Activated effector memory CD4-positive, alpha-beta T cell treated with Interleukin-2 at 50 U/mL for 16 hours (primary cell): ENCODE measurements around the gene MFRP.
A peak's percentile ranks its signal among the peaks of the same experiment; 100 is the strongest.

ENCODE experiments used
- DNase-seq: peaks from one replicate; pipeline ENCODE4 v3.0.0-alpha.2; 2020

The MFRP gene

DNA sequence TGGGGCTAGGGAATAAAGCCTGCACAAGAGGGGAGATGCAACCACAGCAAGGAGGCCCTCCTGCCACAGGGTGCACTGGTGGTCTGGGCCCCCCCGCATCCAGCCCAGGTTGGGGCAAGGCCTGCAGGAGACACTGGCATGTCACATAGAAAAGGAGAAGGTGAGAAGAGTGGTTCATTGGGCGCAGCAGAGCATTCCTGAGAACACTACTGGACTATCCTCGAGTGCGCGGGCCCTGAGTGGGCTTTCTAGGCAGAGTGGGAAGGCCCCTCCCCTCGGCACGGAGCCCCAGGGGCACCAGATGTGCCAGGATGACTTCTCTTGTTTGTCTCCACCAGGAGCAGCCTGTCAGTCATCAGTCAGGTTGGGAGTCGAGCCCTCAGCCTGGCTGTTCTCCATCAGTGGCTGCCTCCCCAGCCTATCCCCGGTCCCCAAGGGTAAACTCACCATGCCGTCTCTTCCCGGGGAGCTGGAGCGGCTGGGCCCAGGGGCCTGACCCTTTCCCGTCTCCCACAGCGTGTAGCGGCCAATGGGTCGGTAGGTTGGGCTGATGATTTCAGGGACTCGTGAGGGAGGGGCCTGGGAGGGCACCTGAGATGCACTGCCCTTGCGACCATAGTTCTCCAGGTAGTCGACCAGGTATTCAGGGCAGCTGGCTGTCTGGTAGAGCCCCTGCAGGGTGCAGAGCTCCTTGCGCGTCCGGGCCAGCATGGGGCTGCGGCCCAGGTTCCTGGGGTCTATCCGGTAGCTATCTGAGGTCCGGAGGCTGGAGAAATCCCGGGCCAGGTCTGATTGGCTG is 26.0 kb upstream of the MFRP start:
- no peak for DNase-seq

DNA sequence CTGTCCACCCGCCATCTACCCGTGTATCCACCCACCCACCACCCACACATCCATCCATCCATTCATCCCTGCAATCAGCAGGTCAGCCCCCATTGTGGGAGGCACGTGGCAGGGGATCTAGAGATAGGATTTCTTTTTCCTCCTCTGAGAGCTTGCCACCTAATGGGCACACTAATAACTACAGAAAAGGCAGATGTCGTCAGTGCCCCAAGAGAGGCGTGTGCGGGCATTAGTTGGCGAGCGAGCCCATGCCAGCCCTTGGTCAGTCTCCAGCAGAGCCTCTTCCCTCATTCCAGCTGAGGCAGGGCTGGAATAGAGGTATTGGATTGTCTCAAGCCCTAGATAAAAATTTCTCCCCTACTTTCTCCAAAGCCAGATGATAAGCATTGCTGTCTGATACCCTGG is 25.3 kb upstream of the MFRP start:
- DNase-seq: no peak

DNA sequence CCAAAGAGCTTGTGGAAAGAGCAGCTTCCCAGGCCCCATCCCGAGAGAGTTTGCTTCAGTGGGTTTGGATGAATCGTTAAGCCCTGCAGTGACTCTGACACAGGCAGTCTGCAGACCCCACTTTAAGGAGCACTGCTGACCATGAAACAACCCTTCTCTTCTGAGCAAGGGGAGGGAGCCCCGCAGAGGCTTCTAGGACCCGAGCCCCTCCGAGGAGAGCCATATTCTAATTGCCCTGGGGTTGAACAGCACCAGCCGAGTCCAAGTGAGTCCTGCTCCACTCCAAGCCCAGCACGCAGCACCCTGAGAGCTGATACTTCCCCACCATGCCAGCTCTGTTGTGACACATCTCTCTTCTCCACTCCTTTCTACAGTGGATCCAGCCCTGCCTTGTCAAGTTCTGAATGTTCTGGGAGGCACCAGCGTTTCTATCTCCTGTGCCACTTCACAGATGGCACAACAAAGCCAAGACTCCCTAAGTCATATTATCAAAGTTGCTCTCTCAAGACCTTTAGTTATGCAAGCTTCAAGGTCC is 24.6 kb upstream of the MFRP start:
- no peak for DNase-seq

DNA sequence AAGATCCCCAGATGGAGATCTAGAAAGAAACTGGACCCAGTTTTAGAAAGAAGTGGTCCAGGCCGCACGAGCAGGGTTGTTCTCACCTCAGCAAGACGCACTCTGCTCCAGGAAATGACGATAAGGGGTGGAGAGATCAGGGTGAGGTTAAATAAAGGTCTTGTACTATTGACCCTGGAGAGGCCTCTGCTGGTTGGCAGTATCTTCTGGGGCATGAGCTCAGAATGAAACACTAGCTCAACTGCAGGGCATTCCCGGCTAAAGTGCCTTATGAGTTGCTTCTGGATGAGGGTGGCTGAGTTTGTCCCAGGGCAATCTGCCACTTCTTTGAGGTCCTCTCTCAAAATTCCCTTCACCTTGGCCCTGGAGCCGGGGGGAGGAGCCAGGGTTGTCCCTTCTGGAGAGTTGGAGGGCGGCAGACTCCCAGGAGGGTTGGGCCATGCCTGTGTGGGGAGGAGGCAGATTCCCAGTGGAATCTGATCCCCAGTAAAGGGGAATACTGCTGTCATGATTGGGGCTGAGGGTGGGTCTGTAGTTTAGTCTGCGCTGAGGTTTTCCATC is 24.1 kb upstream of the MFRP start:
- no peak for DNase-seq

DNA sequence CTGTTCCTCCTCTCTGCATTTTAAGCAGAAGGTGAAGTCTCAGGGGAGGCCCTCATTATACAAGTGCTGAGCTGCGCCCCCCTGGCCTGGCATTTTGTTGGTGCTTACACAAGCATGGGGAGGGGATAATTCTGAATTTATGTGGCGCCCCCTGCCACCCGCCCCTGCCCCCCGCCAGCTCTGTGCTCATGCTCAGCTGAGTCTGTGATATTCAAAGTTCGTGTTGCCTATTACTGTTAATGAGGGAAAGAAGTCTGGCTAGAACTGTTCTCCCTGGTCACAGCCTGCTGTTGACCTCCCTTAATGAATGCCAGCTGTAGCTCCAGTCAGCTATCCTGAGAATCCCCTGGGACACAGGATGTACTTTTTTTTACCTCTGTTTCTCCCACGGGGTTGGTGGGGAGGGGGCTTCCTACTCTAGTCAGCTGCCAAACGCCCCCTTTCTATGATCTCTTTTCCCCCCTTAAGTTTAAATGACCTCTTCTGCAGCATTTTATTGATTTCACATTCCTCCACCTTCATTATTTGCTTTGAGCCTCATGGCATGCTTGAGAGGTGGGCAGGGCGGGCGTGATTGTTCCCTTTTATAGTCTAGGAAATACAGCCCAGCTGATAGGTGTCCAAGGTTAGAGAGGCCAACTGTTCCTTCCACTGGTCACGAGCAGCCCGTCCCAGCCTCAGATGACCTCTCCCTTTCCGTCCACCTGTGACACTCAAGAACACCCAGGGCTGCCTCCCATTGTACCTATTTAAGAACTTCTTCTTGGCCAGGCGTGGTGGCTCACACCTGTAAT is 22.8 kb upstream of the MFRP start:
- DNase-seq: no peak

DNA sequence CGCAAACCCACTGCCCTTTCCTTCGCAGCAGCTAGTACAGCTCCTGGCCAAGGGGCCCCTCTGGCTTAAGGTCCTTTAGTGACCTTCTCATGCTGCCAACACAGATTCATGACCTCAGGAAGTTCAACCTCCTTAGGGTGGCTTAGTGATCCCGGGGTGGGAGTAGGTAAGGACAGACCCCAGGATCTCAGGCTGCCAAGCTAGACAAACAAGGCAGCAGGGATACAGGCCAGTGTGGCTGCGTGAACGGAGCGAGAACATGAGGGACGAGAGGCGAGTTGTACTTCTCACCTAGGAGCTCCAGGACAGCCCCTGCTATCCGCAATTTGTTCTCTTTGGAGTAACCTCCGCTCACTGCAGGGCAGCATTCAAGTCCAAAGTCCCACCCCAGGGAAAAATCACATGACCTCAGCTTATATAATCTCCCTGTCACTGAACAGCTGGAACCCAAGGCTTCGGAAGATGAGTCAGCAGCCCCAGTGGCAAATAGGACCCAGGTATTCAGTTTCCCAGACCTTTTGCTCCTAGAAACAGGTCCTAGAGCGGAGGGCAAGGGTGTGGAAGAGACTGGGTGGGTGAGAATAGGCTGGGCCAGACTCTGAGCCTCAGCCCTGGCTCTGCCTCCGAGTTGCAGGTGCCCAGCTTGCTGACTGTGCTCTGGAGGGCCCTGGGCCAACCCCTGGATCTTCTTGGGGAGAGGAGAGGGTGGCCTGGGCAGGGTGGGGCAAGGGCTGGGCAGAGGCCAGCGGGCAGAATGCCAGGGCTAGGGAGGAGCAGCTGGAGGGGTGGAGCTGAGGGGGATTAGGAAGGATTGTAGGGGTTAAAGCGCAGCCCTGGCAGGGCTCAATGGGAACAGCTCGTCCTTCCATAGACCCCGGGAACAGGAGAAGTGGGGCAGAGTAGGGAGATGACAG is 21.9 kb upstream of the MFRP start:
- DNase-seq: no peak

DNA sequence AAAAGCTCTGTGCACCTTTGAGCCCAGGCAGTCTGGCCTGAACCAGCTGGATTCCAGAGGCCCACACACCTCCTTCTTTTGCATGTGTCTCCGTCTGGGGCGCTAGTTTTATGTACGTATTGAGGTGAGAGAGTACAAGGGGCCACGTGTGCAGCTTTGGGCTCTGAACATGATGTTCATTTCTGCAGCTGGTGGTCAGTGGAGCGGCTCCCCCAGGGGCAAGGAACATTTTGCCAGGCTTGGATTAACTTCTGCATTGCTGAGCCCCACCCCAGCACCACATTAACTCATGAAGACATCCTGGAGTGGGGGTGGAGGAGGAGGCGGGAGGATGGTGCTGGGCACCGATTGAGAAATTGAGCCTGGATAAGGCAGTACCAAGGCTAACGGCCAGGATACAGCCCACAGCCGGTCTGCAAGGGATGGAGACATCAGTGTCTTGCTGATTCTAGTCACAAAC is 21.2 kb upstream of the MFRP start:
- no peak for DNase-seq

DNA sequence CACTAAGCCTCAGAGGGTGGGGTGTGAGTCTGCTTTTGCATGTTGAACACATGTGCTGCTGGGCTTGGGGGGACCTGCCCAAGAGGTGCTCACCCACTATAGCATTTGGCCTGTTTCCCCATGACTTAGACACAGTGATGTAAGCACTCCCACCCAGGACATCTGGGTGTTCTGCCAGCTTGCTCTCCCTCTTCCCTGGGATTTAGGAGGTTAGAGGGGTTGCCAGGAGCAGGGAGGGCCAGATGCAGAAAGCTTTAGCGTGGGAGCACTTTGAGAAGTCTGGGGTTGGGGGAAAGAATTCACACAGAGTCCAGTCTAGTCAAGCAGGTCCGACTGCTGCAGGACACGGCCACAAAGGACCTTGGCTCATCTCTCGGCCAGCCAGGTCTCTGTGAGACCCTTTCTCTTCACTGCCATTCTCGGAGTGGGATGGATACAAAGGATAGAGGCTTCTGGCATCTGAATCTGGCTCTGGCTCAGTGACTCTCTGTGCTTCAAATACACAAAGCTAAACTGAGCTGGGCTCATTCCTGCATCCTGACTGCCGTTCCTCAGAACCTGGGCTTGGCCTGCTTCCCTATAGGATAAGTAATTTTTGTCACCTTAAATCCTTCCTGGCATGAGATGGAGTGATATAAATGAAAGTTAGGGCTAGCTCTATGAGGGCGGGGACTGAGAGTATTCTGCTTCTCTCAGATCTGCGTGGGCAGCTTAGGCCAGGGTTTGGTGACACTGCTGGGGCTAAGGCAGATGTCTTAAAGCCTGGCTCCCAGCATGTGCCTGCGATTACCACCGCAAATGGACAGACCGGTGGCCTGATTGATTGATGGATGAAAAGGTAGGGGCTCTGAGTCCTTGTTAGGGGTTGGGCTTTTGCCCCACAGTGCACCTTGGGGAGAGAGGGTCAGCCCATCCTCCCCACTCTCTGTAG is 20.4 kb upstream of the MFRP start:
- DNase-seq: no peak

DNA sequence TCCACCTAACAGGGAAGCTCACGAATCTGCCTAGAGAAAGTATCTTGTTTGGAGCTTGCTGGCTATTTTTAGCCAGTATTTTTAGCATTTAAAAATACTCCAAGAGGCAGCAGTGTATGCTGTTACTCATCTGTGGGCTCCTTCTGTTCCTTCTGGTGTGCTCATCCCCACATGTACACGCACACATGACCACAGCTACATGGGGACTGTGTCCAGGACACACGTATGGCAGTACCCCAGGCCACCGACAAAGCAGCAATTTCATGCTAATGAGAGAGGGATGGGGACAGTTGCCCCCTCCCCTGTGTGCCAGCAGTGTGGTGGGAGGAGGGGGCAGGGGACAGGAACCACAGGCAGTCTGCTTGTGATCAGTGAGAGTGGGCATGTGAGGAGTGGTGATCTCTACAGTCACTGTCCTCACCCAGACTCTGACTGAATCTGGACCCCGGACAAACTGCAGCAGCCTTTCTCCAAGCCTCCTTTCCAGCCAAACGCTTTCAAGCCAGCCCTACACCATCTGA is 18.6 kb upstream of the MFRP start:
- no peak for DNase-seq

DNA sequence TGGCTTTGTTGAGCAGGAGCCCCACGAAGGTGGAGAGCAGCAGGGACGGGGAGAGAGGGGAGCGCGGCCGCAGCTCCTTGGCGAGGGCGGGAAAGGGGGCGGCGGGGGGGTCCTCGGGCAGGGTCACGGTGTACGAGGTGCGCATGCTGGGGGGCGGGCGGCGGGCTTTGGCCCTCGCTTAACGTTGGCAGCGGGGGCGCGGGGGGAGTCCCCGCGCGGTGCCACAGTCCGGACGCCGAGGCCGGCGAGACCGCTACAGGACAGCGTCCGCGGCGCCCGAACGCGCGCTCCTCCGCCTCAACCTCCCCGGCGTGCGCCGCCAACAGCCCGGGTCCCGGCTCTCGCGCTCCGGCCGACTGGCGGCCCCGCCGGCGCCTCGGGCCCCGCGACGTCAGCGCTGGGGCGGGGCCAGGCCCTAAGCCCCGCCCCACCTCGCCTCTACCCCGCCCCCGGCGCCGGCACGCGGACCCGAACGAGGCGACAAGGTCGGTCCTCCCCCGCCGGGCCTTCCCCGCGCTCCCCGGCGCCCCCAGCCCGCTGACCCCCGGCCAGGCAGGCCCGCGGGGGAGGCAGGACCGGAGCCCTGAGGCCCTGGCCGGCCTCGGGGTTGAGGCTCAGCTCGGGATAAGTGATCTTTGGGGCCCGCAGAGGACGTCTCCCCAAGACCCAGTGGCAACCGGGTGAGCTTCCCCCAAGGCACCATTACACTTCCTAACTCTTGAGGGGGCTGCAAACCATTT is 17.5 kb upstream of the MFRP start:
- peak; percentile 38 for DNase-seq

DNA sequence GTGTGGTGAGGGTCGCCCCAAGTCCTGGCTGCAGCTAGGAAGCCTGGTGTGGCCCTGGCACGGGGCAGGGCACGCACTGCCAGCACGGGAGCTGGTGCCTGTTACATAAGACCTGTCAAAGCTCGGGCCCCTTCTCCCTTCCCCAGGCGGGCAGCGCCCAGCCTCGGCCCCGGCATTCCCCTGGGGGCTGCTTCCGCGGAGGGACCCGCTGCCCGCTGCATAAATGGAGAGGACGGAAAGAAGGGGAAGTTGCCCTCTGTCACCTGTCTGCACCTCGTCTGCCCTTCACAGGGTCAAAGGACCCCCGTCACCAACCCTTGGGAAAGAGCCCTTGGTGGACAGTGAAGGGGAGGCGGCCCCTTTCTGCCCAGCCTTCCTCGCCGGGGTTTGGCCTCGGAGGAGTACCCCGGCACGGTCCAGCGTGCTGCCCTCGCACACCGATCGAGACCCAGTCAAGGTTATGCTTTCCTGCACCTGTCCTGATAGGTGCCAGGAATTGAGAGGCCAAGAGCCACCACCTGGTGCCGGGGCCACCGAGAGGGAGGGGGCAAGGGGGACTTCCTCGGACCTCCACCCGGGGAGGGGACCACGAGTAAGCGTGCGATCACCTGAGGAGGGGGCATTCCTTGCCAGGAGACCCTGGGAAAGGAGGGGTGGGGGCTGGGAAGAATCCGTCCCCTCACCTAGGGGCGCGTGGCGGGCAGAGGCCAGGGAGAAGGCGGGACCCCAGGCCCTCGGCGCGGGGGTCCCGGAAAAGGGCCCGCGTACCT is 16.8 kb upstream of the MFRP start:
- no peak for DNase-seq

DNA sequence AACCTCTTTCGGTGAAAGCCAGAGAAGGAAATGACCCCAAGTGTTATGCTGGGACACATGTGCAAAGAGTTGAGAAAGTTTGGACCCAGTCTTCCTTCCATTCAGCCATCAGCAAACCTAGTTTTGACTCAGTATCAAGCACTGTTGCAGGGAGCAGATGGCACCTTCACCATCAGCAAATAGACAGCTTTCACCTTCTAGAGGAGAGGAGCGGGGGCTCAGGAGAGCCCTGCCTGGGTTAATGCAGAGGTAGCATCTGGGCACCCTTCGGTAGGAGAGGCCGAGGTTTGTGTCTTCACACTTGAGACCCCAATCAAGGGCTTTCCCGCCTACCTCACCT is 16.2 kb upstream of the MFRP start:
- no peak for DNase-seq

DNA sequence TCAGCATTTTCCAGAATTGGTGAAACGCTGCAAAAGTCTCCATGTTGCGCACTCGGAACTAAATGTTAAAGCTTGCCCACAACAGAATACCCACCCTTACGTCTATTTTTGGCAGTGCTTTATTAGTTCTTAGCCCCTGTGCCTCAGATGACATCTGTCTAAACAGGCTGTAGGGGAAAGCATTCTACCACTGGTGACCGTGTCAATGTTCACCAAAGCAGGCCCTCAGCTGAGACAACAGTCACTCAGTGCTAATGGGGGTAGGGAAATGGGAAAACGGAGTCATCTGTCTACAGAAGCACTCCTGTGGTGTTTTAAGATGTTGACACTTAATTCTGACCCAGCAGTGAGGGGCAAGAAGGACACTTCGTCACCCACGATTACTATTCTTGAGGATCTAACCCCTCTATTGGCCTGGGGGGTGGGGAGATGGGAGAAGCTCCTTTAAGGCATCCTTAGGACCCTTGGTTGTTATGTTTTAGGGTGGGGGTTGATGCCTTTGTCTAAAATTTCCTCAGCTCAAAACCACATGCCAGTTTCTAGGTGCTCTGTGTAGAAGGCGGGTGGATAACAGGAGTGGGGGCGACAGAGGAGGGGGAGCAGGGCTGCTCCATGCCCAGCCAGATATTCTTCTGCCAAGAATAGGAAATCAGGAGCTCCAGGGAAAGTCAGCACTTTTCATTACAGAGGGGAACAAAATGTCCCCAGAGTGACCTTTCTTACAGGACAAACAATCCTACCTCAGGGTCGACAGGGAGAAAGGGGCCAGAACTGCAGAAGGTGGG is 15.6 kb upstream of the MFRP start:
- DNase-seq: no peak

DNA sequence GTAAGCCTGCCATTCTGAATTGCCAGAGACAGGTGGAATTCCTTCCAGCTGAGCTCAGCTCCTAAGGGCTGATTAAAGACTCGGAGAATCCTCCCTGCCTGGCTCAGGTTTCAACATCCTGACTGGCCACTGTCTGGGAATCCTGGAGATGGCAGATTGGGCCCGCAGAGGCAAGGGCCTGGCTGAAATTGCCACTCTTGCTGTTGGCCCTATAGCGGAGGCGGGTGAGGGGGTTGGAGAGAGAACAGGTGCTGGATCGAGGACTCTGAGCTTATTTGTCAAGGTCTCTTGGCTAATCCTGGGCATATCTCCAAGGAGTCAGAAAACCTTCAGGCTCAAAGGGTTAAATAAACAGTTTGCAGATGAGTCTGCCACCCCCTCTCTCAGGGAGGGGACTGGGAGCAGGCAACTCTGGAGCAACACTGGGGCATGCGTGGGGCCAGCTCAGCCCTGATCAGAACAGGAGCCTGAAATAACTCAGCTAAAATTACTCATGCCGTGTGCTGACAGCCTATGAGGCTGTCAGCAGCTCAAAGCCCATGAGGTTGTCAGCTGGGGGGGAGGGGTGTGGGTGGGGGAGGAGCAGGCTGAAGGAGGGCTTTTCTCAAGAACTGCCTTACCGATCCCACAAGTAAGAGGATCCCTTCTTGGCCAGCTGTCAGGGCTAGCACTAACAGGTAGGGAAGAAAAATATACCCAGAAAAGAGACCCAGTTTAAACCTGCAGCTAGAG is 14.7 kb upstream of the MFRP start:
- DNase-seq: no peak

DNA sequence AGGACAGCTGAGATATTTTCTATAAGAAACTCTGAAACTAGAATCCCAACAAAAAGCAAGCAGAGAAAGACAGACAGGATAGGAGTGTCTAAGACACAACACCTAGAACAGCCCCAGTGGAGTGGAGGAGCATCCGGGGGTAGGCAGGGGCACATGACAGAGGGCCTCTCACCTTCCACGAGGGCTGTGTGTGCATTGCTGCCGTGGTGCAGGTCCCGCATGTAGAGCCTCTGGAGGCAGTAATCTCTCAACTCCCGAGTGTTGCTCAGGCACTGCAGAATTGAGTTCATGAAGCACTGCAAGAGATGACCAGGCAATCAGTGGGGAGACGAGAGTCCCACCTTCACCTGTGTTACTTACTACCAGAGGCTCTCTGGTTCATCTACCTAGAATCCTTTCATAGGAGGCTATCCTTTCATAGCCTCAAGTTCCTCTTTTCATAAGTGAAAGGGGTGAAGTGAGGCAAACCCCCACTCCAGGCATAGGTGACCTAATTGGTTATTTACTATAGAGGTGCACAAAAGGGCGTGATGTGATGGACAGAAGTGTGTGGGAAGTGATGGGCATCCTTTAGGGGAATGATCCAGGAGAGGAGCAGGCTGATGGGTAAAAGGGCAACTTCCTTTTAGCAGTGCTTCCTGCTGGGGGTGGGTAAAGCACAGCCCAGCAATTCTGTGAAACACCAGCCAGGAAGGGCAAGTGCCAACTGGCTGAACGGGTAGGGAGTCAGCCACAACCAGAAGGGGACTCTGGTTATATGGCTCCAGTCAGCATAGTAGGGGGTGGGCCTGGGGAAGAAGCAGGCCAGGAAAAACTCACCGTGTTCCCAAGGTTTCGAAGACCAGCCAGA is 13.1 kb upstream of the MFRP start:
- DNase-seq: no peak

DNA sequence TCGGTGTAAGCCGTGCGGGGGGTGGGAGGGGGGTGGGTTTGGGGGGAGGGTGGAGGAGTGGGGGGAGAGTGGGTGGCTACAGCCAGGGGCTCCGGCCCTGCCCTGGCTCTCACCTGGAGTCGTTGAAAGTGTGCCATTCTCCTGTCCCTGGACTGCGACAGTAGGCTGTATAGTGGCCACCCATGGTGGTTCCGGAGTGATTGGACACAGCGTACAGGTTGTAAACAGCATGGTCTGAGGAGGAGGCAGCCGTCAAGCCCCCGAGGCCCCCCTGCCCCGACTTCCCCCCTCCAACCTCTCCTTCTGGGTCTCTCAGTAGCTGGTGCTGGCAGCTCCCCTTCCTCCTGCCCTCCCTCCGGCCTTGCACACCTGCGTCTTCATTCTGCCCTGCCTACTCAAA is 10.6 kb upstream of the MFRP start:
- DNase-seq: no peak

DNA sequence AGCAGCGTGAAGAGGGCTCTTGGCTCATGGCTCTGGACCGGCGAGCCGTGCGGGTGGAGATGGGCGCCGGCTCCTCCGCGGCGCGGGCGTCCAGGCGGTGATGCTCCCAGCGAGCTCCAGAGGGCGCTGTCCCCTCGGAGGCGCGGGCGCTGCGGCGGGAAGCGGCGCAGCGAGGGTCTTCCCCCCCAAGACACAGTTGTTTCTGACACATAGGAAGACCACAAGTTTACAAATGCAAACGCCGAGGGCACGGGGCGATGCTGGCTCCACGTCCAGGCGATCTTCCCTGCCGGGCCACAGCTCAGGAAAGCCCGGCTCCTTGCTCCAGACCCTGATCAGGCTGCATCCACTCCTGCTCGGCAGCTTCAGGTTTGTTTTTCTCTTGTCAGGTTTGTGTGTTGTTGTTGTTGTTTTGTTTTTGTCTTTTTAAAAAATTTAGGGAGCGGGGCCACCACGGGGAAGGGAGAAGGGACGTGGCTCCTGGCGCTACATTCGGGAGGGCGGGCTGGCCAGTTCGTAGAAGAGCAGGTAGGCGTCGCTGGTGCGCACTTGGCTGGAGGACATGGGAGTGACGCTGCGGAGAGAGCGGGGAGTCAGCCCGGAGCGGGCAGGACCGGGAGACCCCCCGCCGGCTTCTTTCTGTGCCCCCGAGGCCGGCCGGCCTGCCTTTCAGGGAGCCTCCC is 10.0 kb upstream of the MFRP start:
- DNase-seq: peak; percentile 60
